CD4-positive, alpha-beta T cell treated with Interleukin-1 beta for 1 hour (primary cell): ENCODE measurements around the gene MACROD1.

Experiments used
- DNase-seq, 2 donors: peaks; one replicate each; pipeline ENCODE4 v3.0.0-alpha.2; 2020 to 2022

MACROD1 gene

DNA sequence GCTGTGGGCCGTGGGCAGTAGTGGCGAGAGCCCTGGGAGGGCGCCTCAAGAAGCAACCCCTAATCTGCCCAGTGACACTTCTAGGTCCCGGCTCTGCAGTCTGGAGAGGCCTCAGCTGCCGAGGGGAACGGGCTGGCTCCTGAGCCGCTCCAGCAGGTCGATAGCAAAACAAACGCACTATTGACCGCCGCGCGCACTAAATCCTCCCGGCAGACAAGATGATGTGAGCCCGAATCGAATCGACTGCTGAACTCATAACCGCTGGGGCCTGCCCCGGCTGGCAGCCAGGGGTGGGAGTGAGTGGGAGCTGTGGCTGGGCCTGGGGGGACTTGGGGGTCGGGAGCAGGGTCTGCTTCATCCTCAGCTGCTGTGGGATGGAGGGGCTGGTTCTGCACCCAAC, 94.1 kb downstream of the MACROD1 start:
- no peak for DNase-seq

DNA sequence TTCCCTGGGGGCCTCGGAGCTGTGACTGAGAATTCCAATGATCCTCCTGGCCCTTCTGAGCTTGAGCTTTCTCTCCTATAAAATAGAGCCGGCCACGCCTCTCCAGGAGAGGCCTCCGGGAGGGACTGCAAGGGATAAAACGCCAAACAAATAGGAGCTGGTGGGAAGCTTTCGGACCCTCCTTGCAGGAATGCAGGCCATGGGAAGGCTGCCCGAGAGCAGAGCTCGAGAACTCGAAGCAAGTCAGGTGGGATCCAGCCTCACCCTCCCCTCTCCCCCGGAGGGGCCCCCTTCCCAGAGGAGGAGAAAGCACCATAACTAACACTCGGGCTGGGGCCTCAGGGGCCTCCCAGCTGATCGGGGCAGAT, 95.6 kb downstream of the MACROD1 start:
- no peak for DNase-seq

DNA sequence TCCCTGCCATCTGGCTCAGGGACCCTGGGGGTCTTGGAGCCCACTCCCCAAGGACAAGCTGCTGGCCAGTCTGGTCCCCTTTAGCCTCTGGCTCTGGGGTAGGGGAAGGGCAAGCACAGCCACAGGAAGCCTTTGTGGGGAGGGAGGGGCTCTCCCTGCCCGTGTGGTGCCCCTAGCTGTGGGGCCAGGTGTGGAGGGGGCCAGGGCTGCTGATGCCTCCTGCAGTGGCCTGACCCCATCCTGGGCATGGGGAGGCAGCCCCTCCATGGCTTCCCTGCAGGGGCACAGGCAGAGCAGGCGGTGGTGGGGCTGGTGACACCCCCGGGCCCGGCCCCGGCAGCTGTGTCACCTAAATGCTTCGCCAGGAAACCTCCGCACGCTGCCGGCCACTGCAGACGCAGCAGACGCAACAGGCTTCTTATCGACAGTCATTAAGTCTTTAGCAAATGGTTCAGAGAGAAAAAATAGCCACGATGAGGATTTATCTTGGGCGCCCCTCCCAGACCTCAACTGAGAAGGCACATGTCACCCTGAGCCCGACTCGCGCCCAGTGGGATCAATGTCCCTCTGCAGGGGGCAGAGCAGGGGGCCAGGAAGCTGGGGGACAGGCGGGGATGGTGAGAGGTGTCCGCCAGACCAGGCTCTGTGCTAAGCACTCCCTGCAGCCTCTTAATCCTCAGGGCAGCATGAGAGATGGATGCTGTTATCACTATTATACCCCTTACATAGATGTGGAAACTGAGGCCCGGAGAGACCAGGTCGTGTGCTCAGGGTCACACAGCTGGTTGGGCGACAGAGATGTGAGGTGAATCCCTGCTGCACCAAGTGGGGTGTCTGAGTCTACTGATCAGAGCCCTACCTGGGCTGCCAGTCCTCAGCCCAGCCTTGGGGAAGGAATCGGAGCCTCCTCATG, 96.3 kb downstream of the MACROD1 start:
- DNase-seq = no peak

DNA sequence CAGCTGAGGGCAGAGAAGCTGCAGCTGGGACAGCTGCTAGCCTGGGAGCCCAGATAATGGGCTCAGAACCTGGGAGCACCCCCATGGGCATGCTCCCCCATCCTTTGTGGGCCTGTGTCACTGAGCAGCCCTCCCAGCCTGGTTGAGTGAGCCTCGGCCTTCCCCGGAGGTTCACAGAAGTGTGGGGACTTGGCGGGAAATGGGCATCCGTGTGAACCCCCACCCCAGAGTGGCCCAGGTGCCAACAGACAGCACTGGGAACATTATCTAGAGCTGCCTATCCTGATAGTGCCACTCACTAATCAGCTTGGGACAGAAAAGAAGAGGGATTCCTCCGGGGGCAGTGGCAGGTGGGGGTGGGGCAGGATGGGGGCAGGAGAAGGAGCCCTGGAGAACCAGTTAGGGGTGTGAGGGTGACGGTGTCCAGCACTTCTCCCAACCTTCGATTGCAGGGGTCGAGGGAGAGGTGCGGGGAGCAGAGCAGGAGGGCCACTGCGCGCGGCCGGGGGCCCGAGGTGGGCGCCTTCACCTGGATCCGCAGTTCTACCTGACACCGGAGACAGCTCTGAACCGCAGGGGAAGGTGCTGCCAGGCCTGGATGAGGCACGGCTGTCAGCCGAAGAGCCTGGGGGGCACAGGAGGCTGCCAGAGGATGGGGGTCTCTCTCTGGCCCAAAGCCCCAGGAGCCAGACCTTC, 97.1 kb downstream of the MACROD1 start:
- no peak for DNase-seq

GRCh38 chr11:64067230-64067993, 98.5 kb downstream of the MACROD1 start:
- DNase-seq = no peak

DNA sequence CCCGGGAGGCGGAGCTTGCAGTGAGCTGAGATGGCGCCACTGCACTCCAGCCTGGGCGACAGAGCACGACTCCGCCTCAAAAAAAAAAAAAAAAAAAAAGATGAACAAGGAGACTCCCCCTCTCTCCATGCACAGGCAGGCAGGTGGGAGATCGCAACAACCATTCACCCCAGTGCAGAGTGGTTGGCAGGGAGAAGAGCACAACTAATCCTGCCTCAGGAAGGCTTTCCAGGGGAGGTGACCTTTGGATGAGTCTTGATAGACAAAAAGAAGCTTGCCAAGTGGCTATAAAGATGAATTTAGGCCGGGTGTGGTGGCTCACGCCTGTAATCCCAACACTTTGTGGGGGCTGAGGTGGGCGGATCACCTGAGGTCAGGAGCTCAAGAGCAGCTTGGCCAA, 100.2 kb downstream of the MACROD1 start:
- no peak for DNase-seq

- DNase-seq = no peak
These were observed 100.8 kb downstream of the MACROD1 start for GRCh38 chr11:64065141-64065465.

- DNase-seq = no peak
These were observed 101.4 kb downstream of the MACROD1 start for GRCh38 chr11:64064374-64065140.

DNA sequence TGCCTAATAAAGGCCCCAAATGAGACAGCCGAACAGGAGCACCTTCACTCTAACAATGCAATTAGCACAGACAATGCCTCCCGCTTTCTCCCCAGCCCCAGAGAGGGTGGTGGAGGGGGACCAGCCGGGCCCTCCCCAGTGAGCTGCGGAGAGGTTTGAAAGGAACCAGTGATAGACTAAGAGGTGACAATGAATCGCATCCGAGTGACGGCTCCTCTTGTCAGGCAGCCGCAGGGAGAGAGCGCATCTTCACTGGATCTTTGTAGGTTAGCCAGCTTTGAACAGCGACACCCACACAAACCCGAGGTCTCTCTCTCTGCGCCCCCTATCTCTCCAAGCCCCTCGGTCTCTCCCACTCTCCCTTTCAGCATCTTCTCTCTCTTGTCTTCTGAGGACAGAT, 102.1 kb downstream of the MACROD1 start:
- DNase-seq = no peak

DNA sequence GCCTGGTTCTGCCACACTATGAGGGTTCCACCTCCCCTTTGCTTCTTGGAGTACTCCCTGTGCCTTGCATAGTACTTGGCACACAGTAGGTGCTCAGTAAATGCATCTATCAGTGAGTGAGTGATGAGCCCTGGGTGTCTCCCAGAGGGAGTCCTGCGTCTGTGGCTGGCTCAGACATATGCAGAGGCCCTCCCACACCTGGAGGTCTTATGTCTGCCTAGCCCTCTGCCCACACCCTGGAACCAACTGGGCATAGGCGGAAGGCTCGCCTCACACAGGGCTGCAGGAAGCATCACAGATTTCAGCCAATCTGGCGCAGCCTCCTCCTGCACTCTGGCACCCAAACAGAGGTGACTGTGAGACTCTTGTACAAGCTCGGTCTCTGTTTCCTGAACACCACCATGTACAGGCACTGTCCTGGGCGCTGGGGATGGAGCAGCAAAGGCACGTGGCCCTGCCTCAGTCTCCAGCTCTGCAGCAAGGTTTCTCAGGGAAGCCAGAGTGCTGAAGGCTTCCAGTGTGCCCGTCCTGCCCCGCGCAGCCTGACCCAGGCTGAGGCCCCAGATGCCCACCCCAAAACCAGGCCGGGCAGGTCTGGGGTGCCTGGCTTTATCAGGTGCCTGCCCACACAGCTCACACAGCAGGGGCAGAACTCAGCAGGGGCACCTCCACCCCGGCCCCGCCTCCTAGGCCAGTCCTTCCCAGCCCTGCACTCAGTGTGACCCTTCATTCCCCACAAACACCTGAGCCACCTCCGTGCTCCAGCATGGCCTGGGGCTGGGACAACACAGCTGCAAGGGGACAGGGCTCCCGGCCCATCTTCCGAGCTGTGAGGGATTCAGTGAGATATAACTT, 103.5 kb downstream of the MACROD1 start:
- DNase-seq = no peak

DNA sequence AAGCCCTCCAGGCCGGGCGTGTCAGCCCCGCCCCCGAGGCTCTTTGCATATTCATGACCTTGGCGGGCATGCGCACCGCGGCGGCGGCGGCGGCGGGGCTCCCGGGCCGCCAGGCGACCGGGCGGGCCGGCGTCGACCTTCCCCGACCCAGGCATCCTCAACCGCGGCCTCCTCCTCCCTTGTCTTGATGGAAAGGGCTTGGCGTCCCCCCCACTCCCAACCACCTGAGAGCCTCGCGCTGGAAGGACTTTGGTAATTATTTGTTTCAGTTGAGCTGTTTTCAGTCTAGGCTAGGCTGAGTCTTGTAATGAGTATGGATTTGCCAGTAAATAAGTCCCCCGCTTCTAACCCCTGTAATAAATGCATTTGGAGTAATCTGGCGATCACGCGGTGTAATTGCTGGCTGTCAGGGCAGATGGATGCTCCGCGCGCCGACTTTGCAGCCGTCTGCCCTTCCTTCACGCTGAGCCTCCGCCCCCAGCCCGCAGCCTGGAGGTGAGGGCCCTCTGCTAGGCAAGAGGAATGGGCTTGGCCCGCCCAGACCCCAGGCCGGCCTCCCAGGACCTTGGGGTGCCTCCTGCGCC, 105.0 kb downstream of the MACROD1 start:
- peak; percentile 43 to 53 for DNase-seq

- DNase-seq = no peak
These were observed 105.6 kb downstream of the MACROD1 start for GRCh38 chr11:64060263-64060860.

DNA sequence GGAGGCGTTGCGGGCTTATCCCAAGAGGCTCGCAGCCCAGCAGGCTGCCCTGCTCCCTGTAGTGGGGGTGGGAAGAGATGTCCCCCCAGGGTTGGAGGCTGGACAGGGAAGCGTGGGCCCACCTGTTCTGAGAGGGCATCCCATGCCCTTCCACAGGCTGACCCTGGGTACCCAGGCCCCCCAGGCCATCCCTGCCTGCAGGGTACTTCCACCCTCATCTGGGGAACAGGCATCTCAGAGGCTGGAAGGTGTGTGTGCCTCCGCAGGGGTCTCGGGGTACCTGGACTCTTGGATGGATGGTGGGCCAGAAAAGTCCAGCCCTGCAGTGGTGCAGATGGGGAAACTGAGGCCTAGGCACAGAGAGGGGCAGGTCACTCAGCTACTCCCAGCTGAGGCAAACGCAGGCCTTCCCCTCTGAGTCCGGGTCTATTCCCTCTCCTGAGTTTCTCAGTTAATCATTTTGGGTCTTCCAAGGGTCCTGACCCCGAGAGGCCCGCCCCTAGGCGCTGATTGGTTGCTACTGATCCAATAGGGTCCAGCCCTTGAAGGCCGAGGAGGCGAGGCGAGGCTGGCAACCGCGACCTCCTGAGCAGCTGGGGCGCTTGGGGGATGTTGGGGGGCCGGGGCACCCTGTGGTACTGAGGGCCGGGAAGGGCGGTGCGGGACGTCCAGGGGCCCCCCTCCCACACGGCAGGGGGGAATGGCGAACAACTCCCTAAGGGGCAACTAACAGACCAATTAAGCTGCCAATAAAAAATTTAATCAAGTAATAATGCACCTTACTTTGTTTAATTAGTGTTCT, 106.4 kb downstream of the MACROD1 start:
- no peak for DNase-seq

DNA sequence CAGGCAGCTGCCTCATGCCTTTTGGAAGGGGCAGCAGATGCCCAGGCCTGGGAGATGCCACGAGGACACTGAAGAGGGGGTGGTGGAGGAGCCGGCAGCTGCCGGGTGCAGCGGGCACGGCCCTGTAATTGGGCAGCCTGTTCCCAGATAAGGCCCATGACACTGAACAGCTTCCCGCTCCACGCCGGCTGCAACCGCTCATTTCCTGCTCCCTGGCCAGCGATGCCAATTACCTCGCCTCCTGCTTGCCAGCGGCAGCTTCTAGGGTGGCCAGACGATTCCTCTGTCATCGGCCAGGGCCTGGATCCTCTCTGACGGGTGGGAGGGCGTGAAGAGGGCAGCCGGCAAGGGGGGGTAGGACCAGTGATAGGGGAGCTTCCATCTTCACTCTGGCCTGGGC, 107.4 kb downstream of the MACROD1 start:
- DNase-seq = no peak

DNA sequence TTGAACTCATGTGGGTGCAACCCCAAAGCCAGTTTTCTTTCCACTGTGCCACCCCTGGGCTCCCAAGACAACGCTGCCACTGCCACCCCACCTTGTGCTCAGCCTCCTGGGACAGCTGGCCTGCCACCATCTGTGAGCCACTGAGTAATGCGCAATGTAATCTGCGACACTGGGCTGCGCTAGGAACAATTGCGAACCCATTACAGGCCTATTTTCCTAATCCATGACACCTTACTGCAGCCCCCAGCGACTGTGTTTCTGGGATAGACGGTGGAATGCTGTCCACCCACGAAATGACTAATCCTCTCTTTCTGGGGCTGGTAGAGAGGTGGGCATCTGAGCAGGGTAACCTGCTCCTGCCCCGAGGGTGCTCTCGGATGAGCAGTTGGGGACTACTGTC, 108.0 kb downstream of the MACROD1 start:
- DNase-seq = no peak

GRCh38 chr11:64056861-64057260, 109.1 kb downstream of the MACROD1 start:
- DNase-seq = no peak

DNA sequence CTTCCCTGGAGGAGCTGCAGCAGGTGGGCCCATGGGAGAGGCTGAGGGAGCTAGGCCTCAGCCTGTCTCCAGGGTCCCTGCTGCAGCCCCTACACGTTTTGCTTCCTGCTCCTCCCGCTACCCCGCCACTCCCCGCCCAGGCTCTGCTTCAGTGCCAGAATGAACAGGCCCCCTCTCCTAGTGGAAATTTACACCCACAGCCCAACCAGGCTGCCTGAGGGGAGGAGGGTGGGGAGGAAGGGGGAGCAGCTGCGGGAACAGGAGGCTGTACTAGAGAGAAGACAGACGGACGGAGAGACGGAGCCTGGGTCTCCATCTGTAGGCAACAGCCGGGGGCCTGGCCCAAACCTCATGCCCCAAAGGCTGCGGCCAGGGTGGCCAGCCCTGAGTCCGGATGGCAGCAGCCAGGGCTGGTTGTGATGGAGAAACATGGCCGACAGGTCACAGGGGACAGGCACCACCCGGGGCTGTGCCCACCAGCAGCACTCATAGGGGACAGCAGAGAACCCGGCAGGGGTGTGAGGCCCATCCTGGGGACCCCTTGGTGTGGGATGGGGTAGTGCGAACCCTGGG, 109.6 kb downstream of the MACROD1 start:
- no peak for DNase-seq

DNA sequence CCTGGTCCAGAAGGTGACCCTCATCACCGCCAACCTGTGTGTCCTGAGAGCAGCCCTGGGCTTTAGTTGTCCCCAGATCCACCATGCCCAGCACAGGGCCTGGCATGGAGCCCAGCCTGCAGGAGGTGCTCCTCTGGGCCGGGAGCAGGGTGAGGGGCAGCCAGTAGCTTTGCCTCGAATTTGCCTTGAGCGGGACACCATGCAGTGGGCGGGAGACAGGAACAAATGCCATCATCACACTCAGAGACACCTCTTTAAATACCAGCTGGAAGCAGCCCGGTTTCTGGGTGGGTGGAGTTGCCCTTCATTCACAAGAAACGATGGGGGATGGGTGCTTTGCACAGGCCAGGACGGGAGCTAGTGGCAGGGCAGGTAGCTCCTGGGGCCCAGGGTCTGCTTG, 110.8 kb downstream of the MACROD1 start:
- no peak for DNase-seq

DNA sequence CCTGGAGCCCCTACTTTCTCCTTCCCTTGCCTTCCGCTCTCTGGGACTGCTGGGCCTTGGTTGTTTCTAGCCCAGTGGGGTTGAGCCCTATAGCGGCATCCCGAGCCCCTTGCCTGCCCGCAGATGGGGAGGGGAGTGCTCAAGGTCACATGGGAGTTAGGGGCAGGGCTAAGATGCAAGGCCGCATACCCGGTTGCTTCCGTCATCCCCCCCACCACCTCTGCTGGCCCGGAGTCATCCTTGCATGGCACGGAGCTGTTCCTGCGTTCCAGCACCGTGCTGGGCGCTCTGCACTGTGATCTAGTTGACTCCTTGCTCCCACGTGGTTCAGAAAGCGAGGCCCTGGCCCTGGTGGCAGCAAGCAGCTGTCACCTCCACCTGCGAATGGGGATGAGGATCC, 112.2 kb downstream of the MACROD1 start:
- no peak for DNase-seq
